GM18502 (cell line): ENCODE measurements around the gene VSIR.

Source experiments
- ATAC-seq: cut with Tn5 transposase; IDR thresholded peaks from one replicate; pipeline ENCODE4 v1.9.1; 2021; ENCODE audit warnings: mild to moderate bottlenecking; ENCODE audit not compliant: unreplicated experiment, poor library complexity

VSIR gene

DNA sequence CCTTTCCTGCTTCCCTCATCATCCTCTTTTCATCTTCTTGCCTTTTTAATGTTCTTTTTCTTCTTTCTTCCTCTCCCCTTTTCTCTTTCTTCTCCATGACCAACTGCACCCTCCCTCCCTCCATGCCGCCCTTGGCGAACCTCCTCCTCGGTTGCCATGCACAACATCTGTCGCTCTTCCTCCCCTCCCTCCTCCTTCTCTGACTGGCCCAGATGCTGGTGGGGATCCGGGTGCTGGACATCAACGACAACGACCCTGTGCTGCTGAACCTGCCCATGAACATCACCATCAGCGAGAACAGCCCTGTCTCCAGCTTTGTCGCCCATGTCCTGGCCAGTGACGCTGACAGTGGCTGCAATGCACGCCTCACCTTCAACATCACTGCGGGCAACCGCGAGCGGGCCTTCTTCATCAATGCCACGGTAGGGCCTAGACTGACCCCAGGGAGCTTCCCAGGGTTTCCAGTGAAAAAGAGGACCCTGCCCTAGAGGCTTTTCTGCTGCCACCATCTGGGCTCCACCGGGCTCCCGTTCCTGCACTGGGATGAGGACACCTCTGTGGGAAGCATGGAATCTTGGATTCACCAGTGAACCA is 11.5 kb upstream of the VSIR start:
- no peak for ATAC-seq

GRCh38 chr10:71783917-71784678 is 10.8 kb upstream of the VSIR start:
- no peak for ATAC-seq

GRCh38 chr10:71782917-71783490 is 9.7 kb upstream of the VSIR start:
- ATAC-seq: no peak

DNA sequence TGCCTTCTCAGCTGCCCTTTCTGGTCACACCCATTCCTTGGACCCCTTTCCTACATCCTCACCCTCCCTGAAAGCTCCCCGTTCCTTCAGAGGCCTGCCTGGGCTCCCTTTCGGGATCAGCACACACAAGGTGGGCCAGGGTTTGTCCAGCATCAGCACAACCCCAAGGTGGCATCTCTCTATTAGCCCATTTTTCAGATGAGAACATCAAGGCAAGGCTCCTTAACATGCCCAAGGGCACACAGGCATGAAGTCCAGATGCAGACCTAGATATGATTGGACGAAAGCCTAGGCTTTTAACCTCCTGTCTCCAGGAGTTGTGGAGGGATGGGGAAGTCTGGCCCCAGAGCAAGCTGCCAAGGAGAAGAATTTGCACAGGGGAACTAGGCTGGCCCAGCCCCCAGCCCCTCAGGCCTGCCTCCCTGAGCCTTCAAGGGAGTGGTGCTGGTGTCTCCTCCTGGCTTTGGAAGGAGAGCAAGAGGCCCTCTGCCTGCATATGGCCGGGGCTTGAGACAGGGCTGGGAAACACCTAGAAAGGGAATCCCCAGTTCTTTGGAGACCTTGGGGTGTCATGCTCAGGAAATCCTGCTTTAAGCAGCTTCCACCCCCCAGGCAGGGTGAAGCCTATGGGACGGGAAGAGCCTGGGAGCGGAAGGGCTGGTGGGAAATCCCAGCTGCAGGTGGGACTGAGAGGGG is 9.0 kb upstream of the VSIR start:
- no peak for ATAC-seq

DNA sequence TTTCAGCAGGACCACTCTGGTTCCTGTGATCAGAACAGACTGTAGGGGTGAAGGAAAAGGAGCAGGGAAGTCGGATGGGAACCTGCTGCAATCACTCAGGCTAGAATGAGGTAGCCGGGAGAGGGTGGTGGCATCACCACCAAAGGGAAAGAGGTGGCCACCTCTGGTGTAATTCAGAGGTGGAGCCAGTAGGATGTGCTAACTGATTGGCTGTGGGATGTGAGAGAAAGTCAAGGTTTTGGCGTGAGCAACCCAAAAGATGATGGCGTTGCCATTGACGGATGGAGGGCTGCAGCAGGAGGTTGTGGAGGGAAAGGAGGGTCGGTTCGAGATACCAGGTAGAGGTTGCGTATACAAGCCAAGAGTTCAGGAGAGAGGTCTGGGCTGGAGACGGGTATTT is 7.4 kb upstream of the VSIR start:
- ATAC-seq: no peak

GRCh38 chr10:71780156-71780555 is 6.8 kb upstream of the VSIR start:
- ATAC-seq: no peak

DNA sequence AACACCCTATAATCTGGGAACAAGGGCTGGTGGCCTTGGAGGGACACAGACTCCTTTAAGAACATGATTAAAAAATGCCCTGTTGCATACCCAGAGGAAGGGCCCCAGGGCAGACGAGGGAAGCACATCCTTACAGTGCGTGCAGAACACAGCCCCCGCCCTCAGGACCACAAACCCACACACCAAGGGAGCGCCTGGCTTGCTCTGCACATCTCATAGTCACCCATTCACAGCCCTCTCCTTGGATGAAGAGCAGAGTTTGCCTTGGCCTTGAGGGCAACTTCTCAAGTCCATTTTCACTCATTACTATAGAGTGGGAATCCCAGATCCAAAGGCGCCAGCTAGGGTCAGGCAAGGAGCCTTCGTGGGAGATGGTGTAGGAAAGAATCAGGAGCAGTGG is 6.3 kb upstream of the VSIR start:
- ATAC-seq: no peak

- no peak for ATAC-seq
These were observed 4.9 kb upstream of the VSIR start for GRCh38 chr10:71778071-71778825.

- ATAC-seq: no peak
These were observed 4.1 kb upstream of the VSIR start for GRCh38 chr10:71777213-71777985.

DNA sequence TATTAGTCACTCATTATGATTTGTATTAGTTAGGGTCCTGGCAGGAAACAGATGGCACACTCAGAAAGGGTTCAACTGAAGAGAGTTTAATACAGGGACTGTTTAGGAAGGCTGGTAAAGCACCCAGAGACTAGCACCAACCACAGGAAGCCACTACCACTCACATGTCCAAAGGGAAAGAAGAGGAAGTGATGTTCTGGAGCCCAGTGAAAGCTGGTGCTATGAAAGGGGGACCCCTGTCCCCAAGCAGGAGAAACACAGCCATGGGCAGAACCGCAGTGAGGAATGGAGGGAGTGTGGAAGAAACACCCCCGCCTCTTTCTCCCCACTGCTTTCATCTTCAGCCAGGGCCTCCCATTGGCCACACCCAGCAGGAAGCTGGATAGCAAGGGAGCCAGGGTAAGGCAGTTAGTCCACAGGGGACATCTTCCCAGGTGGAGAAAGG is 3.2 kb upstream of the VSIR start:
- no peak for ATAC-seq

- ATAC-seq: no peak
These were observed 1.8 kb upstream of the VSIR start for GRCh38 chr10:71774916-71775702.

- ATAC-seq: no peak
These were observed 494 bp downstream of the VSIR start for GRCh38 chr10:71772832-71773220.

DNA sequence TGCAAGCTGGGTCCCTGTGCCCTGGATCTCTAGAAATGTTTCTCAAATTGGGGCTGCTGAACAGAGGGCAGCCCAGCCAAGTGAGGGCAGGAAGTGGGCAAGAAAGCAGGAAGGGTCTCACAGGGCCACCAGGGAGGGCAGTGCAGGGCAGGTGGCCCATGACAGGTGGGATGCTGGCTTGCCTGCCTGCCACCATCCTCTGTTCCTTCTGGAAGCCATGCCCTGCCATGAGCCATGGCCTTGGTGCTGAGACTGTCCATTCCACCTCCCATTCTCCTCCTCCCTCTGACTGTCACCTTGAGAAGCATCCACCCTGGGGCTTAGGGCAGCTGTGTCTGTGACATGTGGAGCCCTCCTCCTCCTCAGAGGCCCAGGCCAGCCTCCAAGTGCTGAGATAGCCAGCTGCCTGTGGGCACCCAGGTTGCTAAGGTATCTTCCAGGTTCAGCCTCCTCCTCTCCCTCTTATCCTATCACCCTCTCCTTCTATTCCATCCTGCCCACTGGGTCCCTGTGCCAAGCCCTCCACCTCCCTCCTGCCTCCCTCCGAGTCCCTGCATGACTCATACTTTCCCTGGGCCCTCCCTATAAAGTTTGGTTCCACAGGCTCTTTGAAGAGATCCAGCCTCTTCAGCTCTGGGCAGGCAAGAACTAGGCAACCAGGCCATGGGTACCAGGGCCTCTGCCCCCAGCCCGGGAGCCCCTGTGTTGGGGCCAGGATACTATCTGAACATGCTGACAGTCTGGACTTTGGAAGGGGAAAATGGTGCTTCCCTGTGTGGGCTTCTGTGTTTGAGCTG is 1.3 kb downstream of the VSIR start:
- no peak for ATAC-seq

- no peak for ATAC-seq
These were observed 2.1 kb downstream of the VSIR start for GRCh38 chr10:71771204-71771603.

GRCh38 chr10:71770789-71771188 is 2.5 kb downstream of the VSIR start:
- ATAC-seq: no peak

GRCh38 chr10:71770255-71770654 is 3.1 kb downstream of the VSIR start:
- no peak for ATAC-seq

DNA sequence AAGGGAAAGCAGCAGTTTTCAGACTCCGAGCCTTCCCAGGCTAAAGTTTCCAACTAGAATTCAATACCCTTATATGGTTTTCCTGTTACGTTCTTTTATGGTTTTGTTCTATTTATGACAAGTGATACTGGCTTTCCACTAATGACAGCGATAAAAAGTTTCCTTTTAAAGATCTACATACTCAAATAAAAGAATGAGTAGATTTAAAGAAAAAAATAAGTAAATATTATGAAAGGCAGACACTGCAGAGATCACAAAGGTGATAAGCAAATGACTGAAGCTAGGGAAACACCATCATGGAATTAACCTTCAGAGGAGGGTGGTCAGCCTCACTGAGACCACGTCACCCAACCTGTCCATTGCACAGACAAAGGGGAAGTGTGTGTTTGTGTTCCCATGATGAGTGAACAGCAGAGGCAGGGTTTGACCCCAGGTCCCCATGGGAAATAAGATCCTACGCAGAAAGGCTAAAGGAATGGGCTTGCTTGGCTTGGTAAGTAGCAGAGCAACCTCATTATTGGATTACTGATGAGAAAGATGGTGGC is 4.0 kb downstream of the VSIR start:
- ATAC-seq: peak; percentile 13
